Ishikawa (cell line): ENCODE data around the gene OR51E2.

Experiments used
- CREB1 ChIP-seq: IDR thresholded peaks from 2 replicates; pipeline ENCODE4 v1.6.1; 2012; ENCODE audit warnings: low read depth
- EP300 ChIP-seq: IDR thresholded peaks from 2 replicates; pipeline ENCODE4 v1.6.1; 2012; ENCODE audit warnings: borderline replicate concordance
- TCF12 ChIP-seq: IDR thresholded peaks from 2 replicates; pipeline ENCODE4 v1.6.1; 2012; ENCODE audit warnings: low read depth
- YY1 ChIP-seq: IDR thresholded peaks from 2 replicates; pipeline ENCODE4 v1.6.1; 2012; ENCODE audit warnings: low read depth
- TF ChIP-seq, protein P1 (sequence below): IDR thresholded peaks from 2 replicates; pipeline ENCODE4 v1.6.1; 2012
- TF ChIP-seq, protein P2 (sequence below): IDR thresholded peaks from 2 replicates; pipeline ENCODE4 v1.6.1; 2012

DNA sequence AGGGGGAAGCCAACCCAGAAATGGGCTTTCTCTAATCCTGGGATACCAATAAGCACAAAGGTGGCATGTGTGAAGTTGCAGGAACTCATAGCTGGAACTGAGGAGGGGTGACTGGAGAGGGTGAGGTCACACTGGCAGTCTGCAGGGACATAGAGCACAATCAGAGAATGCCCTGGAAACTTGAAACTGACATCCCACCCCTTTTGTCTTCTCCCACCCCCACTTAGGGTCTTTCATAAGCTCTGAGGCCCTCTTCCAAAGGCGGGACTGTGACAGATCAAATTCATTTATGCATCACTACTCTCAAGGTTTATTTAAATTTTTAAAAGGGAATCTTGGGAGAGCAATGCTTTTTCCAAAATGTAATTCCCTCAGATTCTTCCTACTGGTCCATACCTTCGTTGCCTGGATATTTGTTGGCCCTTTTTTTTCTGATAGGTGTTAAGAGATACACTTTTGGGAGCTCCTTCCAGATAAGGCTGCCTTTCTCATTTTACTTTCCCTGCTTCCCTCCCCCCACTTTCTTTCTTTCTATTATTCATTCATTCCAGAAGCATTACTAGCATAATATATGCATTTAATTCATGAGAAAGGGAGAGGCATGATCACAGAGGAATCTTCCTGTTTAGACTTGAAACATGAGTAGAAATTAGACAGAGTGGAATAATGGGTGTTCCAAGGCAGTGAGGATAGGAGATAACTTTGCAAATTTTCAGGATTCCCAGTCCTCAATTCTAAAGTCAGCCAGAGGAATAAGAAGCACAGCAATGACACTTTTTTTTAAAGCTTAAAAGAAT lies 14.8 kb downstream of the OR51E2 start:
- no peak for TF ChIP-seq CREB1
- TF ChIP-seq, protein P1, sequence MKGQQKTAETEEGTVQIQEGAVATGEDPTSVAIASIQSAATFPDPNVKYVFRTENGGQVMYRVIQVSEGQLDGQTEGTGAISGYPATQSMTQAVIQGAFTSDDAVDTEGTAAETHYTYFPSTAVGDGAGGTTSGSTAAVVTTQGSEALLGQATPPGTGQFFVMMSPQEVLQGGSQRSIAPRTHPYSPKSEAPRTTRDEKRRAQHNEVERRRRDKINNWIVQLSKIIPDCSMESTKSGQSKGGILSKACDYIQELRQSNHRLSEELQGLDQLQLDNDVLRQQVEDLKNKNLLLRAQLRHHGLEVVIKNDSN, result no peak
- TF ChIP-seq, protein P2, sequence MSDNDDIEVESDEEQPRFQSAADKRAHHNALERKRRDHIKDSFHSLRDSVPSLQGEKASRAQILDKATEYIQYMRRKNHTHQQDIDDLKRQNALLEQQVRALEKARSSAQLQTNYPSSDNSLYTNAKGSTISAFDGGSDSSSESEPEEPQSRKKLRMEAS, result no peak
- no peak for TF ChIP-seq TCF12
- no peak for TF ChIP-seq EP300
- TF ChIP-seq YY1, result no peak
